OCI-LY7 (cell line): ENCODE data around the gene SUSD3. TPM values are rescaled to one million over a fixed set of nuclear protein-coding genes. Genes with fewer than 3 reads are reported as not detected.

Experiments used
- BruUV-seq: library from RNA; stranded (reverse); fragments of 400-500 nt; replicated peaks from 2 replicates; lab custom pipeline; 2021; lab: Mats Ljungman, UMichigan
- CTCF ChIA-PET: fragments of 300-600 bp; sonication (Branson Sonifier 250); formaldehyde crosslinking; loops from one replicate; lab custom pipeline; 2022; ENCODE audit warnings: antibody characterized with exemption; ENCODE audit not compliant: unreplicated experiment; lab: Charles Lee
- POLR2A ChIA-PET: fragments of 300-600 bp; sonication (Branson Sonifier 250); formaldehyde crosslinking; loops from one replicate; lab custom pipeline; 2022; ENCODE audit warnings: antibody characterized with exemption; lab: Charles Lee
- DNase-seq: peaks from one replicate; pipeline ENCODE4 v3.0.0-alpha.2; 2015; ENCODE audit warnings: low spot score
- H2AFZ ChIP-seq: fragments of 200-600 bp; sonication (generic), shearing (Covaris generic); 2 replicates; pipeline ENCODE4 v1.6.1; 2014; ENCODE audit warnings: mild to moderate bottlenecking, antibody characterized with exemption, low read length, moderate library complexity
- H3K27ac ChIP-seq: fragments of 200-600 bp; sonication (generic); 2 replicates; pipeline ENCODE4 v1.5.1; 2014; ENCODE audit warnings: mixed run types, low read depth, mild to moderate bottlenecking, moderate library complexity, low read length, inconsistent platforms; ENCODE audit not compliant: poor library complexity, severe bottlenecking
- H3K36me3 ChIP-seq: fragments of 200-600 bp; sonication (generic); 2 replicates; pipeline ENCODE4 v1.6.1; 2014; ENCODE audit warnings: mild to moderate bottlenecking, antibody characterized with exemption, low read length, moderate library complexity, mixed read lengths; ENCODE audit not compliant: insufficient read depth
- H3K4me1 ChIP-seq: fragments of 200-600 bp; sonication (generic); 2 replicates; pipeline ENCODE4 v1.5.1; 2014; ENCODE audit warnings: mild to moderate bottlenecking, low read length; ENCODE audit not compliant: insufficient read depth, poor library complexity, severe bottlenecking
- H3K4me2 ChIP-seq: fragments of 200-600 bp; sonication (generic); 2 replicates; pipeline ENCODE4 v1.6.1; 2014; ENCODE audit warnings: mild to moderate bottlenecking, low read length
- H3K4me3 ChIP-seq: fragments of 200-600 bp; sonication (generic); 2 replicates; pipeline ENCODE4 v1.5.1; 2014; ENCODE audit warnings: mild to moderate bottlenecking, low read depth, low read length; ENCODE audit not compliant: poor library complexity, severe bottlenecking
- H3K79me2 ChIP-seq: fragments of 200-600 bp; sonication (generic); 2 replicates; pipeline ENCODE4 v1.6.1; 2016; ENCODE audit warnings: low read depth, mild to moderate bottlenecking, low read length, moderate library complexity, mixed read lengths; ENCODE audit not compliant: insufficient read depth
- H3K9me2 ChIP-seq: fragments of 200-600 bp; sonication (generic); 2 replicates; pipeline ENCODE4 v1.6.1; 2016; ENCODE audit warnings: mild to moderate bottlenecking, low read length, mixed read lengths; ENCODE audit not compliant: insufficient read depth
- H3K9me3 ChIP-seq: fragments of 200-600 bp; sonication (generic); 2 replicates; pipeline ENCODE4 v1.6.1; 2014; ENCODE audit warnings: mild to moderate bottlenecking, mixed run types, low read length, mixed read lengths
- H4K20me1 ChIP-seq: fragments of 200-600 bp; sonication (generic); 2 replicates; pipeline ENCODE4 v1.6.1; 2014; ENCODE audit warnings: mild to moderate bottlenecking, antibody characterized with exemption, low read length, moderate library complexity, mixed read lengths; ENCODE audit not compliant: insufficient read depth
- EZH2phosphoT487 ChIP-seq: fragments of 200-600 bp; sonication (generic); IDR thresholded peaks from 2 replicates; pipeline ENCODE4 v1.6.1; 2018; ENCODE audit warnings: low read depth, borderline replicate concordance, mild to moderate bottlenecking, mixed run types, antibody characterized with exemption, low read length, moderate library complexity, mixed read lengths
- intact Hi-C: fragments of 100-400 bp; cut with micrococcal nuclease; formaldehyde crosslinking; loops from one replicate; pipeline ENCODE4 v1.10.0; 2022; ENCODE audit not compliant: unreplicated experiment
- total RNA-seq, 2 experiments: library from RNA; depleted of rRNA in 1 of 2; stranded (reverse); fragments of >200 nt in 1 of 2; shearing (Covaris generic) in 1 of 2; gene quantifications; 2 replicates each; pipeline ENCODE4 v1.2.3, GENCODE V29; 2014 to 2022
- TF ChIP-seq, protein P1 (sequence below): fragments of 200-600 bp; sonication (generic); conservative IDR thresholded peaks from 2 replicates; pipeline ENCODE4 v1.5.1; 2014; ENCODE audit warnings: mild to moderate bottlenecking, antibody characterized with exemption, low read length, moderate library complexity, mixed read lengths

SUSD3 gene
- total RNA-seq, 2 experiments from 2014 or later, result 94.1 to 201 TPM

GRCh38 chr9:93043122-93043521 is 15.4 kb upstream of the SUSD3 start:
- no peaks in the 10 kb centered on the region for H3K36me3 ChIP-seq
- intact Hi-C loops, result no loop called here

DNA sequence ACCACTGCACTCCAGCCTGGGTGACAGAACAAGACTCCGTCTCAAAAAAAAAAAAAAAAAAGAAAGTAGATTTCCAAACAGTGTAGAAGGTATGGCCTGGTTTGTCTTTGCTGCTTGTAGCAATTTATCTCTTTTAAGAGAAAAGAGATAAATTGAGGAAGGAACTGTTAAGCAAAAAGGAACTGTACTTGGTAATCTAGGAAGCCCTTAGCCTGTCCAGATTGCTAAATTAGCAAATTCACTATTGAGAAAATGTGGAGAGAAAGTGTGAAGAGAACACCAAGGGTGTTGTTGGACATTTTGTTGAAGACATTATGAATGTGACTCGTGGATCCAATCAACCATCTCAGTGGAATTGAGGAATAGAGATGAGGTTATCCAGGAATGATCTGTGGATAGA is 13.0 kb upstream of the SUSD3 start:
- no peaks in the 10 kb centered on the region for H4K20me1 ChIP-seq
- H3K4me2 ChIP-seq, result no peak overlapping the region
- peaks cover 8% of the 10 kb centered on the region for H3K4me1 ChIP-seq
- BruUV-seq, result no TSS peak
- no peaks in the 10 kb centered on the region for H3K9me3 ChIP-seq
- TF ChIP-seq, protein P1, sequence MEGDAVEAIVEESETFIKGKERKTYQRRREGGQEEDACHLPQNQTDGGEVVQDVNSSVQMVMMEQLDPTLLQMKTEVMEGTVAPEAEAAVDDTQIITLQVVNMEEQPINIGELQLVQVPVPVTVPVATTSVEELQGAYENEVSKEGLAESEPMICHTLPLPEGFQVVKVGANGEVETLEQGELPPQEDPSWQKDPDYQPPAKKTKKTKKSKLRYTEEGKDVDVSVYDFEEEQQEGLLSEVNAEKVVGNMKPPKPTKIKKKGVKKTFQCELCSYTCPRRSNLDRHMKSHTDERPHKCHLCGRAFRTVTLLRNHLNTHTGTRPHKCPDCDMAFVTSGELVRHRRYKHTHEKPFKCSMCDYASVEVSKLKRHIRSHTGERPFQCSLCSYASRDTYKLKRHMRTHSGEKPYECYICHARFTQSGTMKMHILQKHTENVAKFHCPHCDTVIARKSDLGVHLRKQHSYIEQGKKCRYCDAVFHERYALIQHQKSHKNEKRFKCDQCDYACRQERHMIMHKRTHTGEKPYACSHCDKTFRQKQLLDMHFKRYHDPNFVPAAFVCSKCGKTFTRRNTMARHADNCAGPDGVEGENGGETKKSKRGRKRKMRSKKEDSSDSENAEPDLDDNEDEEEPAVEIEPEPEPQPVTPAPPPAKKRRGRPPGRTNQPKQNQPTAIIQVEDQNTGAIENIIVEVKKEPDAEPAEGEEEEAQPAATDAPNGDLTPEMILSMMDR, result no peak
- TF ChIP-seq EZH2phosphoT487, result no peak
- no peaks in the 10 kb centered on the region for H3K9me2 ChIP-seq
- no peaks in the 10 kb centered on the region for H3K36me3 ChIP-seq
- intact Hi-C loops, result no loop called here
- DNase-seq, result no peak
- H3K27ac ChIP-seq, result no peak overlapping the region
- H2AFZ ChIP-seq, result no peak overlapping the region
- H3K79me2 ChIP-seq, result no peaks in the 10 kb centered on the region
- ChIA-PET CTCF (no interaction called here), POLR2A (no interaction called here)
- no peak overlapping the region for H3K4me3 ChIP-seq

More at GRCh38 chr9:93043122-93043521, 15.4 kb upstream of the SUSD3 start:
- ChIA-PET CTCF (no interaction called here), POLR2A (interaction anchor here (0.7 kb wide), 1 partner anchor 21 kb away, joined by 6 read pairs; no protein-coding TSS in a partner anchor)
- no peaks in the 10 kb centered on the region for H4K20me1 ChIP-seq
- BruUV-seq, result no TSS peak
- H3K4me2 ChIP-seq, result no peak overlapping the region
- H3K4me1 ChIP-seq, result peaks cover 8% of the 10 kb centered on the region
- no peak overlapping the region for H2AFZ ChIP-seq
- H3K9me3 ChIP-seq, result no peaks in the 10 kb centered on the region
- DNase-seq, result peak; percentile 24
- H3K9me2 ChIP-seq, result no peaks in the 10 kb centered on the region
- H3K4me3 ChIP-seq, result no peak overlapping the region
- no peaks in the 10 kb centered on the region for H3K79me2 ChIP-seq
- no peak overlapping the region for H3K27ac ChIP-seq
- no peak for TF ChIP-seq EZH2phosphoT487
- TF ChIP-seq, protein P1, result no peak

DNA sequence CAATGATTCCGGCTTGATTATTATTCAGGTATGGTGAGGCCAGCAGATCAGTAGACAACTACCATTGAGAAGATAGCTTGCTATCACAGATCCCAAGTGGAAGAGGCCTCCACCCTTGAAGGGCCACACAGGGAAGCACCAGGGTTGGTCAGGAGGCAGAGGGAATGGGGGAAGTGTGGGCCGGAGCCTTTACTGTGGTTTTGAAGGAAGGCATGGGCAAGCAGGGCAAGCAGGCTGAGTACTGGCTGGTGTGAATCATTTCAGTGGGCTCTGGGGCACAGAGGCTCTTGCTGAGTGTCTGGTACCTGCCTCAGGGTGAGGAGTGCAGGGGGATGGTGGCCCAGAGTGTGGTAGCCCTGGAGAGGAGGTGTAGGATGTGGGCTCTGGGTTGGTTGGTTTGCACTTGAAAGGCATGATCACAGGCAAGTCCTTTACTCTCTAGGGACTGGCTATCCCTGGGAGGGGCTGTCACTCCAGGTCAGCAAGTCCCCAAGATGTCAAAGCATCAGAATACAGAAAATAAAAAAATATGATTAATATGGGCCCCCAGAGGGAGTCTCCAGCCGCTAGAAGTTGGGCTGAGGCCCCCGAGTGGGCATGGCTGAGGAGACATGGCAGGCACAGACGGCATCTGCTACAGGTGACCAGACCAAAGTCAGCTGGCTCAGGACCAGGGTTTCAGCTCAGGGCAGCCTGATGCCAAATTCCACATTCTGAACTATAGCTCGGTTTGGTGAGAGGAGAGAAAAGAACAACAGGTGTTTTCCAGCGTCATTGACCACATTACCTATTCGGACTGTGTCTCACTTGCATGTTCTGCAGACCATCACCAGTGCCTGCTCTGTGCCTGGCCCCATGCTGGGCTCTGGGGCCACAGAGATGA is 9.7 kb upstream of the SUSD3 start:
- no peak overlapping the region for H2AFZ ChIP-seq
- no peaks in the 10 kb centered on the region for H3K79me2 ChIP-seq
- no peaks in the 10 kb centered on the region for H3K9me3 ChIP-seq
- no peak for DNase-seq
- no peaks in the 10 kb centered on the region for H3K9me2 ChIP-seq
- intact Hi-C loops, result no loop called here
- H3K27ac ChIP-seq, result no peak overlapping the region
- ChIA-PET POLR2A (no interaction called here), CTCF (interaction anchor here (0.7 kb wide), 1 partner anchor 11 kb away, joined by 3 read pairs; no protein-coding TSS in a partner anchor)
- TF ChIP-seq, protein P1, result no peak
- TF ChIP-seq EZH2phosphoT487, result no peak
- no peak overlapping the region for H3K4me3 ChIP-seq
- BruUV-seq, result no TSS peak
- no peak overlapping the region for H3K4me2 ChIP-seq
- H4K20me1 ChIP-seq, result no peaks in the 10 kb centered on the region
- peaks cover 4% of the 10 kb centered on the region for H3K4me1 ChIP-seq
- no peaks in the 10 kb centered on the region for H3K36me3 ChIP-seq
